Activated T-helper 1 cell treated with anti-CD3 and anti-CD28 coated beads, Interleukin-12 subunit alpha, Interleukin-12 subunit beta, Interleukin-2, Interleukin-4 antibody, amounts not matched to agents 30 ng/mL and 10 ng/mL and 1 ng/mL, durations not matched to agents 14 hours and 24 hours and 36 hours (primary cell): Measurements from ENCODE around the gene ARL5A. TPM values are rescaled to one million over a fixed set of nuclear protein-coding genes. Genes with fewer than 3 reads are reported as not detected.
"Not testable (repeated sequence)": the region's sequence is repeated elsewhere in the genome, so short reads cannot be mapped to it uniquely, and the experiment has no call there.

Experiments used
- DNase-seq: peaks from one replicate; pipeline ENCODE4 v3.0.0; 2021; ENCODE audit warnings: low spot score
- H3K27ac Mint-ChIP-seq: one replicate; pipeline ENCODE4 v1.8.0; 2021; ENCODE audit warnings: mild to moderate bottlenecking, mixed read lengths
- H3K27me3 Mint-ChIP-seq: one replicate; pipeline ENCODE4 v1.8.0; 2022; ENCODE audit warnings: mild to moderate bottlenecking, moderate library complexity, mixed read lengths; ENCODE audit not compliant: insufficient read depth
- H3K36me3 Mint-ChIP-seq: one replicate; pipeline ENCODE4 v1.8.0; 2021; ENCODE audit warnings: low read depth, mixed read lengths
- H3K4me1 Mint-ChIP-seq: one replicate; pipeline ENCODE4 v1.8.0; 2021; ENCODE audit warnings: low read depth, mixed read lengths
- H3K4me3 Mint-ChIP-seq: one replicate; pipeline ENCODE4 v1.8.0; 2021; ENCODE audit warnings: mild to moderate bottlenecking, moderate library complexity, mixed read lengths
- H3K9me3 Mint-ChIP-seq: one replicate; pipeline ENCODE4 v1.8.0; 2021; ENCODE audit warnings: mixed read lengths
- intact Hi-C: fragments of 100-400 bp; cut with micrococcal nuclease; formaldehyde crosslinking; loops from one replicate; pipeline ENCODE4 v1.15.1; 2024
- total RNA-seq: library from RNA; stranded (reverse); gene quantifications from 2 replicates; pipeline ENCODE4 v1.2.3, GENCODE V29; 2022

The ARL5A gene, protein sequence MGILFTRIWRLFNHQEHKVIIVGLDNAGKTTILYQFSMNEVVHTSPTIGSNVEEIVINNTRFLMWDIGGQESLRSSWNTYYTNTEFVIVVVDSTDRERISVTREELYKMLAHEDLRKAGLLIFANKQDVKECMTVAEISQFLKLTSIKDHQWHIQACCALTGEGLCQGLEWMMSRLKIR
- 60.1 and 69.3 TPM in 2 replicates for total RNA-seq

DNA sequence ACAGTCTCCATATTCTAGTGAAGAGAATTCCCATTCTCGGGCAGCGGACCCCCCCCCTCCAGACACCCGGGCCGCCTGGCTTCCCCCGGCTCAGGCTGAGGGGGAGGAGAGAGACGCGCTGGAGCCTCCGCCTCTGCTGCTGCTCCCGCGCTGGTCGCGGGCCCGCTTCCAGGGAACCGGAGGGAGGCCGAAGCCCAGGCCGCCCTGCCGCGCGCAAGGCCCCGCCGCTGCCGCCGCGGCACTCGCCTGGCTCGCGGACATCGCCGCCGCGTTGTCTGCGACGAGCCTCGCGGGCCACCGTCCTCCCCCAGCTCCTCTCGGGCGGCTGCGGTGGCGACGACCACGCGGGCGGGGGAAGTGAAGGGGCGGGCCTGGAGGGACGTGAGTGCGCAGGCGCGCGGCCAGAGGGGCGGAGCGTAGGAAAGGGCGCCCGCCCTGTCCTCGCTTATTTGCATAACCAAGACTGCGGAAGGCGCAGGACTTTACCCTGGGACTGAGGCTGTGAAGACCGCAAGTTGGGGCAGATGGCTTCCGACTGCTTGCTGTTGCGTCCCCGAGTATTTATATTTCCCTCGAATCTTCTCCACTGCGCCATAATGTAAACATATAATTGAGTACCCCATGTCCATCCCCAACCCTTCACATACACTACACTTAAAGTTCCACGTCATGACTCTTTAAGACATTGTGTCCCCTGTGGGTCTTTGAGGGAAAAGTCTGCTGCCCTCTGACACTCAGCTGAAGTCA lies at the start of gene ARL5A:
Gene ARL5A, minus strand, starts transcription at position 279 of the 747 bp plus-strand sequence. Its CDS starts 245 bp downstream, at position 34.
- Mint-ChIP-seq H3K27ac (peak within 1 kb of the TSS; percentile 90), H3K27me3 (no peaks in the 10 kb centered on the region), H3K4me1 (peaks cover 40% of the 10 kb centered on the region), H3K4me3 (peak within 1 kb of the TSS; percentile 96), H3K9me3 (no peaks in the 10 kb centered on the region), H3K36me3 (peaks cover 4% of the 10 kb centered on the region)
- intact Hi-C loops, result loop anchor here (1.0 to 10.0 kb wide), 12 partner anchors 8 to 889 kb away; partner anchors contain the start of genes CACNB4, NMI, PRPF40A and RBM43
- DNase-seq, result peak; percentile 93

DNA sequence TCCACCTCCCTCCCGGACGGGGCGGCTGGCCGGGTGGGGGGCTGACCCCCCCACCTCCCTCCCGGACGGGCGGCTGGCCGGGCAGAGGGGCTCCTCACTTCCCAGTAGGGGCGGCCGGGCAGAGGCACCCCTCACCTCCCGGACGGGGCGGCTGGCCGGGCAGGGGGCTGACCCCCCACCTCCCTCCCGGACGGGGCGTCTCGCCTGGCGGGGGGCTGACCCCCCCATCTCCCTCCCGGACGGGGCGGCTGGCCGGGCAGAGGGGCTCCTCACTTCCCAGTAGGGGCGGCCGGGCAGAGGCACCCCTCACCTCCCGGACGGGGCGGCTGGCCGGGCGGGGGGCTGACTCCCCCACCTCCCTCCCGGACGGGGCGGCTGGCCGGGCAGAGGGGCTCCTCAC lies 47.4 kb upstream of the ARL5A start:
- H3K4me3 Mint-ChIP-seq, DNase-seq, H3K36me3 Mint-ChIP-seq, H3K4me1 Mint-ChIP-seq, H3K9me3 Mint-ChIP-seq, intact Hi-C loops, H3K27me3 Mint-ChIP-seq, H3K27ac Mint-ChIP-seq: not testable (repeated sequence)

DNA sequence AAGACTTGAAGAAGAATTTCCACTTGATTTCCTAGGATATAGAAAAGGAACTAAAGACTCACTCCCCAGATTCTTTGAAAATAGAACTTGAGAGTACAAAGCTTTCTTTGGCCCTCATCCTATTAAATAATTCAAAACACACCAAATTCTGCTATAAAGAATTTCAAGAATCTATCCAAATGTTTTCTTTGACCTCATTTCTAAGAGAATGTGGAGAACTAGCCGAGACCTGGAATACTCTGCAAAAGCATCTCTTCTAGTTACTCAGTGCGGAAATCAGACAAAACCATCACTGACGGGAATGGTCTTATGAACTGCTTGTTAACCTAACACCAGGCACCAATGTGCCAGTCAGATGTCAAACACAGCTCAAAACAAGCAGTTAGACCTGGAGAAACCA lies 44.2 kb upstream of the ARL5A start:
- no peak for DNase-seq
- intact Hi-C loops, result no loop called here
- Mint-ChIP-seq H3K4me3 (no peak overlapping the region), H3K27ac (no peak overlapping the region), H3K36me3 (no peaks in the 10 kb centered on the region), H3K9me3 (no peaks in the 10 kb centered on the region), H3K27me3 (no peaks in the 10 kb centered on the region), H3K4me1 (no peaks in the 10 kb centered on the region)

DNA sequence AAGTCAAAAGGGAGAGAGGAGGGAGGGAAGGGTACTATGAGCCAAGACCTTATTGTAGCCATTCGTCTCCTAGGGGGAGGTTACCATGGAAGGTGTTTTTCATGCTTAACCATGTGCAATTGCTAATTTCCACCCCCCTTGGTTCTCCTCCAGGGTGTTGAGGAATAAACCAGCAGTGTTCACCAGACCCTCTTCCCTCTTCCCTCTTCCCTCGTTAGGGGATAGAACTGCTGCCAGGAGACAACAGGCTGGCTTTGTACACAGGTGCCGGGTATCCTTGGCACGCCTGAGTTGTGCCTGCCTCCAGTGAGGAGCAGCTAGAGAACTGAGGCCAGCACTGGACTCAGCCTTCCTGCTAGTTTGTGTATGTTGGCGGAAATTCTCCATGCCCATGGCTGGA lies 41.1 kb upstream of the ARL5A start:
- no peak overlapping the region for H3K27ac Mint-ChIP-seq

DNA sequence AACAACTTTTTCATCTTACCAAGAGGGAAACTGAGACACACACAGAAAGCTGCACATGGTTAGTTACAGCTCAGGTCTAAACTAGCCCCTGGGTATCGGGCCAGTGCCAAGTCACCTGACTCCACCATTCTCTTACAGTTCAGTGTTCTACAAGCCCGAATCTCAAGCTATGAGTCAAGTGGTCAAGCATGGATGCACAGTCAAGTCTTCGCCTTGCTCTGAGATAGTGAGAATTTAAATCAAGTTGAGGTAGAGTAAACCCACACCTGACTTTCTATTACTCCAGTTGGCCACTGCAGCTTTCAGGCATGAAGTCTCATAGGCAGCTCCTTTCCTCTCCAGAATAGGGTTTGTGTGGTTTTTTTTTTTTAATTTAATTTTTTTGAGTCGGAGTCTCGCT lies 34.5 kb upstream of the ARL5A start:
- H3K27ac Mint-ChIP-seq, result no peak overlapping the region
- no peak for DNase-seq
- H3K9me3 Mint-ChIP-seq, result no peaks in the 10 kb centered on the region
- no peaks in the 10 kb centered on the region for H3K36me3 Mint-ChIP-seq
- intact Hi-C loops, result no loop called here
- H3K27me3 Mint-ChIP-seq, result peaks cover 9% of the 10 kb centered on the region
- H3K4me1 Mint-ChIP-seq, result no peaks in the 10 kb centered on the region
- H3K4me3 Mint-ChIP-seq, result no peak overlapping the region

More for the DNA sequence above, 41.1 kb upstream of the ARL5A start:
- no peaks in the 10 kb centered on the region for H3K9me3 Mint-ChIP-seq
- intact Hi-C loops, result no loop called here
- H3K4me3 Mint-ChIP-seq, result no peak overlapping the region
- DNase-seq, result no peak
- no peaks in the 10 kb centered on the region for H3K36me3 Mint-ChIP-seq
- H3K4me1 Mint-ChIP-seq, result no peaks in the 10 kb centered on the region
- H3K27me3 Mint-ChIP-seq, result peaks cover 7% of the 10 kb centered on the region

DNA sequence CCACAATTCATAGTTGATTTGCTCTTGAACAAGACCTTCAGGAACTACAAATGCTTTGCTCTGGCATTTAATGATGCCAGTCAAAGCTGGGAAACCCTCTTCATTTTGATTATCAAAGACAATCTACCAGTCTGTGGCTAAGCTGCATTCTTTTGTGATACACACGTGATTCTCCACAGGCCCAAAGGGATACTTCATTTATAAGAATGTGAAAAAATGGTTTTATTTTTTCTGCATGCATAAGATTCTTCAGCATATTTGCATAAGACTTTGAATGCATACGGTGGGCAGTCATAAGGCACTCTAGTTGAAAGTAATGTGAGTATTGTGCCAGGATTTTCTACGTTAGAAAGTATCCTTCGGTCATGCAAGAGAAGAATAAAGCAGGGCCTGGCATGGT lies 33.0 kb upstream of the ARL5A start:
- DNase-seq, result no peak
- no peak overlapping the region for H3K4me3 Mint-ChIP-seq
- intact Hi-C loops, result no loop called here
- no peak overlapping the region for H3K27ac Mint-ChIP-seq
- no peaks in the 10 kb centered on the region for H3K9me3 Mint-ChIP-seq
- H3K36me3 Mint-ChIP-seq, result no peaks in the 10 kb centered on the region
- H3K27me3 Mint-ChIP-seq, result peaks cover 3% of the 10 kb centered on the region
- no peaks in the 10 kb centered on the region for H3K4me1 Mint-ChIP-seq

DNA sequence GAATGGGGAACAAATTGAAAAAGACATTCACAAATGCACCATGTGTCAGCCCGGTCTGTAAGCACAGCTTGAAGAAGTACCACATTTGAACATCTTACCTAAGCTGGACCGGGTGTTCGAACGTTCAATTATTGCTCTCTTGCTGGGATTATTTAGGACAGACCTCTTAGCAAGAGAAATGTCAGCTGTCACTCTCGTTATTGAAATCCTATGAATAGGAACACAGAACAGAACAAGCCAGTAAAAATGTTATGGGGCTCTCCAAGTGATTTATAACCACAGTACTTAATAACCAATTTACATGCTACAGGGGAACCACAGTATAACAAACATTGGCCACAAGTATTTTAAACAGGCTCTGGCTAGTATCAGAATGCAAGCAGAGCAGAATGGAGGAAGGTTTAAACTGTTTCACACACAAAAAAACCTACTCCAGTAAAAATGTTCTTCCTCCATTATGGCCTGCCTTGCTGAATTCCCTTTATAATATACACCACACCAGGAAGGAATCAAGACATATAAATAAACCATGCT lies 32.5 kb upstream of the ARL5A start:
- H3K27ac Mint-ChIP-seq, result no peak overlapping the region
- H3K9me3 Mint-ChIP-seq, result no peaks in the 10 kb centered on the region
- no peak overlapping the region for H3K4me3 Mint-ChIP-seq
- DNase-seq, result no peak
- H3K27me3 Mint-ChIP-seq, result peaks cover 3% of the 10 kb centered on the region
- H3K4me1 Mint-ChIP-seq, result no peaks in the 10 kb centered on the region
- no peaks in the 10 kb centered on the region for H3K36me3 Mint-ChIP-seq
- intact Hi-C loops, result no loop called here

DNA sequence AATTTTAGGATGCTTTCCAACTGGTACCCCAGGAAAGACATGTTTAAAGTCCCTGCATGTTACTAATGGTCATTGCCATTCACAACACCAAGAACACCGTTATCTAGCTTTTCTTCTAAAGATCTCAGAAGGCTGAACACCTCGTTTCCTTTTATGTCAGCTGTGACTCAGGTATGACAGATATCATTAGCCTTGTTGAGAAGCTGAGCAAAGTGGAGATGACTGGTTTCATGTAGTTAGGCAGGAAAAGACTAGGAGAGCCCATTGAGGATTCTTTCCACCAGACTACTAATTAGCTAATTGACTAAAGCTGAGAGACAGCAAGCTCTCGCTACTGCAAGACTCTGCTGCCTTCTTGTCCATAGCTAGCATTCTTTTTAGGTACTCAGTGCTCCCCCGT lies 32.0 kb upstream of the ARL5A start:
- intact Hi-C loops, result no loop called here
- DNase-seq, result no peak
- Mint-ChIP-seq H3K4me3 (no peak overlapping the region), H3K36me3 (no peaks in the 10 kb centered on the region), H3K9me3 (no peaks in the 10 kb centered on the region), H3K4me1 (no peaks in the 10 kb centered on the region), H3K27ac (no peak overlapping the region), H3K27me3 (peaks cover 3% of the 10 kb centered on the region)

DNA sequence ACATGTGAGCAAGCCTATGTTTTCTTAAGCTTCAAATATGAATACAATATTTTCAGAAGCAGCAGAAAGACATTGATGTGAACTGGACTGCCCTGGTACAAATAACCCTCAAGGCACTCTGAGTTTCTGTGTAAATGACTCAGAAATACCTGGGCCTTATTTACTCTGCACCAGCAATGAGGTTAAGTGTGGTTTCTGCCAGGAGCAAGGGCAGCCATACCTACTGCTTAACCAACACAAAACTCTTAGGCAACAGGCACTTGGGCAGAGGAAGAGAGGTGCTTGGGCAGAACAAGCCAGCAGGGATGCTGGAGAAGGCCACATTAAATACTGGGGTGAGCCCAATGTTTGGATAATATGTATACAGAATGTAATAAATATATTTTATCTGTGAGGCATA lies 29.4 kb upstream of the ARL5A start:
- Mint-ChIP-seq H3K9me3 (no peaks in the 10 kb centered on the region), H3K27ac (no peak overlapping the region), H3K27me3 (peaks cover 5% of the 10 kb centered on the region), H3K4me3 (no peak overlapping the region), H3K4me1 (no peaks in the 10 kb centered on the region), H3K36me3 (no peaks in the 10 kb centered on the region)
- intact Hi-C loops, result no loop called here
- DNase-seq, result no peak

DNA sequence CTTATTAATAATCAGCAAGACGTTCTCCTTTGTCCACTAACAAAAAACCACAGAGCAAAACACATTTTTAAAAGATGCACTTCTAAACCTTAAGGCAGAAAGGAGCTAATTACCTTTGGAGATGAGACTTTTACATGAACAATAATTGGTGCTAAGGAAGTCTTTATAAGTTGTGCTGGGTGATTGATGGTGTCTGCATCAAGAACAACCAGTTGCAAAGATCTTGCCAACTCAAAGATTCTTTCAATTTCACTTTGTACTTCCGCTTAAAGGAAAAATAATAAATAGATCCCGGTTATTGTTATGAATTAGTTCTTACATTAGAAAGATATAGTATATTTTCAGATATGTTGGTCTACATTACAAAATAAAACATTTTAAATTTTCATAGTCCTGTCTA lies 26.9 kb upstream of the ARL5A start:
- no peaks in the 10 kb centered on the region for H3K4me1 Mint-ChIP-seq
- H3K4me3 Mint-ChIP-seq, result no peak overlapping the region
- H3K27ac Mint-ChIP-seq, result no peak overlapping the region
- DNase-seq, result no peak
- no peaks in the 10 kb centered on the region for H3K9me3 Mint-ChIP-seq
- peaks cover 7% of the 10 kb centered on the region for H3K27me3 Mint-ChIP-seq
- no peaks in the 10 kb centered on the region for H3K36me3 Mint-ChIP-seq
- intact Hi-C loops, result no loop called here

DNA sequence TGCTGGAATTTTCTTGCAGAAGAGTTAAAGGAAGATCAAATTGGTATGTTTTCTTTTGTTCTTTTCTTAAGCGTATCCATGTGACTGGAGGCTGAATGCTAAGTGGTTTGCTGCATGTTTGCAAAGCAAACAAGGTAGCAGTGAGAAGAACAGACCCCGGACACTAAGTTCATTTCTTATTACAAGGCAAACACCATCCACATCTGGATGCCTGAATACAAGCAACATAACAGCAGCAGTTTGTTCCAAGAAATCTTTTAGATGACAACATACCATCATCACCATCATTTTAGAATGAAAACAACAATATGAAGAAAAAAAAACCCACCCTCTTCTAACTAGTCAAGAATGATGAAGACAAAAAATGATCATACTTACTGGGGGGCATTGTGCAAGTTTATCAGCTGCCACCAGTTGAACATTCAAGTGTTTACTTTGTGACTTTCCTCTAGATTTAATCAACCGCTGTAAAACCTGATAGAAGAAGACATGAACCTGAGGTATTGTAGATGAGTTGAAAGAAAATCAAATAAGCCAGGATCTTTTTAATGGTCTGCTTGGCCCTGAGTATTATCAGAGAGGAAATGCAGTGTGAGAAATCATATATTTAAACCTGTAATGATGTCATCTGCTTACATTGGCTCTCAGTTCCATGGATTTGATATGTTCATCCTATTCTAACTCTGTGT lies 25.0 kb upstream of the ARL5A start:
- Mint-ChIP-seq H3K36me3 (no peaks in the 10 kb centered on the region), H3K9me3 (no peaks in the 10 kb centered on the region), H3K4me1 (no peaks in the 10 kb centered on the region), H3K27me3 (peaks cover 6% of the 10 kb centered on the region), H3K4me3 (no peak overlapping the region), H3K27ac (no peak overlapping the region)
- intact Hi-C loops, result no loop called here
- no peak for DNase-seq

DNA sequence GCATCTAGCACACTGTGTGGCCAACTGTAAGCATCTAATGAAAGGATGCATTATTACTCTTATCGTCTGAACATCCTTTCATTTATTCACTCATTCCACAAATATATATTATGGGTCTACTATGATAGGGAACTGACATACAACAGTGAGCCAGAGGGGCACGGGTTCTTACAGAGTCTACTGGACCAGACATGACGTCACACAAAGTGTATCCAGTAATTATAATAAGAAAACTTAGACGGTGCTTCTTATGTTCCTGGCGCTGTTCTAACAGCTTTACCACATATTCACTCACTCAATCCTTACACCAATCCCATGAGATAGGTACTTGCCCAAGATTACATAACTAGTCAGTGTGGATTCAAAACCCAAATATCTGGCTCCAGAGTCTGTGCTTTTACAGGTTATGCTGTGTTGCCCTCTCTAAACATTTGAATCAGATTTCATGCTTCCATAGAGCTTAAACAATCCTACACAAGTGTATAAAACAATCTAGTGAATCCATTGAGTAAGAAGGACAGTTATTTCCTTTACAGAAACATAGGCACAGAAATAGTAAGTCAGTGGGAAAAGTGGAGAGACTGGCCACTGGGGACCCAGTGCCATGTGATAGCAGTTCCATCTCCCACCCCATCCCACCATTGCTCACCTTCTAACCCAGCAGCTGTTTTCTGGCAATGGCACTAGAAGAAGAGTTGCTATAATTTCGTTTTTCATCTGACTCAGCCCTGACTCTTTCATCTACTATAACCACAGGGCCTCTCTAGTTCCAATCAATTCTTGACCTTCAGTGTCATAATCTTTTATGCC lies 24.2 kb upstream of the ARL5A start:
- Mint-ChIP-seq H3K4me1 (no peaks in the 10 kb centered on the region), H3K27me3 (peaks cover 6% of the 10 kb centered on the region), H3K27ac (no peak overlapping the region), H3K4me3 (no peak overlapping the region), H3K36me3 (no peaks in the 10 kb centered on the region), H3K9me3 (no peaks in the 10 kb centered on the region)
- intact Hi-C loops, result no loop called here
- DNase-seq, result no peak
